Gastrocnemius medialis (tissue), 4 donors: Measurements from ENCODE around the gene SV2B. TPM values are rescaled to one million over a fixed set of nuclear protein-coding genes. Genes with fewer than 3 reads are reported as not detected.

Experiments
- ATAC-seq, 2 donors: fragments of 150-250 bp; one replicate each; pipeline ENCODE4 v1.9.1; 2016
- DNase-seq, 2 donors: peaks; one replicate each; pipeline ENCODE4 v3.0.0-alpha.2; 2019
- H3K27ac ChIP-seq, 4 donors: fragments of 200-600 bp; sonication (generic); 1 replicate in 1 of 4; 2 replicates in 3 of 4; pipeline ENCODE4 v1.5.1; 2016 to 2018; ENCODE audit warnings: mild to moderate bottlenecking in 2 of 4, moderate library complexity in 1 of 4
- H3K27me3 ChIP-seq, 3 donors: fragments of 200-600 bp; sonication (generic) in 2 of 3; 1 replicate in 1 of 3; 2 replicates in 2 of 3; pipeline versions ENCODE4 v1.5.1 to v1.6.0; 2016 to 2019; ENCODE audit warnings: mild to moderate bottlenecking in 1 of 3, moderate library complexity in 1 of 3
- H3K36me3 ChIP-seq, 2 donors: fragments of 200-600 bp; sonication (generic) in 1 of 2; one replicate each; pipeline ENCODE4 v1.5.1; 2017 to 2018
- H3K4me1 ChIP-seq, 2 donors: fragments of 200-600 bp; sonication (generic) in 1 of 2; one replicate each; pipeline ENCODE4 v1.5.1; 2016 to 2017; ENCODE audit warnings: mild to moderate bottlenecking in 2 of 2
- H3K4me3 ChIP-seq, 4 donors: fragments of 200-600 bp; sonication (generic) in 3 of 4; 1 replicate in 1 of 4; 2 replicates in 3 of 4; pipeline ENCODE4 v1.5.1; 2016 to 2019; ENCODE audit warnings: mild to moderate bottlenecking in 2 of 4
- H3K9me3 ChIP-seq, 3 donors: fragments of 200-600 bp; sonication (generic) in 2 of 3; 1 replicate in 1 of 3; 2 replicates in 2 of 3; pipeline ENCODE4 v1.5.1; 2016 to 2019
- CTCF ChIP-seq, 5 experiments: fragments of 450-650 bp in 3 of 5; fragments of 200-600 bp in 2 of 5; sonication (generic) in 2 of 5; IDR thresholded peaks in 4 of 5; conservative IDR thresholded peaks in 1 of 5; 1 replicate in 4 of 5; 2 replicates in 1 of 5; pipeline ENCODE4 v1.5.1; 2016 to 2019; ENCODE audit warnings: antibody characterized with exemption in 5 of 5, mild to moderate bottlenecking in 3 of 5, moderate library complexity in 3 of 5
- POLR2A ChIP-seq, 2 donors: fragments of 450-650 bp; IDR thresholded peaks; one replicate each; pipeline ENCODE4 v1.6.1; 2017; ENCODE audit warnings: antibody characterized with exemption in 2 of 2, mild to moderate bottlenecking in 2 of 2, moderate library complexity in 2 of 2
- in situ Hi-C, 4 donors: fragments of 200-750 bp; cut with MboI; loops; one replicate each; pipeline versions ENCODE4 v1.15.0 to v1.8.0; 2017; ENCODE audit warnings: low sequenced_read_pairs in 4 of 4
- intact Hi-C: fragments of 100-400 bp; cut with DNase I; formaldehyde crosslinking; loops from one replicate; pipeline ENCODE4 v1.15.1; 2023; ENCODE audit warnings: low total_unique reads
- total RNA-seq, 4 donors: library from RNA; depleted of rRNA; stranded (reverse); fragments of >200 nt; gene quantifications; one replicate each; pipeline versions ENCODE4 v1.1.0 to v1.2.3, GENCODE V29; 2016

SV2B gene
- total RNA-seq, 4 donors from 2014 or later, result 0.36 to 0.89 (median 0.67) TPM

- TF ChIP-seq POLR2A (IDR thresholded peaks at IDR 0.05) (no peak), CTCF (IDR thresholded peaks at IDR 0.05 in 4 of 5, conservative IDR thresholded peaks at IDR 0.05 in 1 of 5) (no peak)
- H3K27me3 ChIP-seq, result peaks cover 0 to 2% (median 0%) of the 10 kb centered on the region in 3 donors
- H3K27ac ChIP-seq, result no peak overlapping the region
- ATAC-seq, result no peak
- DNase-seq, result no peak
- H3K4me1 ChIP-seq, result no peaks in the 10 kb centered on the region
- no peaks in the 10 kb centered on the region for H3K36me3 ChIP-seq
- intact Hi-C loops, result no loop called here
- in situ Hi-C loops, result no loop called here
- no peak overlapping the region for H3K4me3 ChIP-seq
- no peaks in the 10 kb centered on the region for H3K9me3 ChIP-seq
Observed at GRCh38 chr15:91186904-91187656, 87.0 kb downstream of the SV2B start.

- H3K4me3 ChIP-seq, result no peak overlapping the region
- no peak overlapping the region for H3K27ac ChIP-seq
- no peaks in the 10 kb centered on the region for H3K36me3 ChIP-seq
- ATAC-seq, result no peak
- in situ Hi-C loops (no loop called here), intact Hi-C loops (no loop called here)
- no peaks in the 10 kb centered on the region for H3K4me1 ChIP-seq
- DNase-seq, result no peak
- no peaks in the 10 kb centered on the region for H3K9me3 ChIP-seq
- no peaks in the 10 kb centered on the region for H3K27me3 ChIP-seq
- TF ChIP-seq CTCF (IDR thresholded peaks at IDR 0.05 in 4 of 5, conservative IDR thresholded peaks at IDR 0.05 in 1 of 5) (no peak), POLR2A (IDR thresholded peaks at IDR 0.05) (no peak)
Observed at GRCh38 chr15:91192285-91192684, 92.2 kb downstream of the SV2B start.

- Histone ChIP-seq H3K4me3 (no peak overlapping the region), H3K4me1 (no peaks in the 10 kb centered on the region), H3K27ac (no peak overlapping the region), H3K36me3 (no peaks in the 10 kb centered on the region), H3K27me3 (no peaks in the 10 kb centered on the region), H3K9me3 (no peaks in the 10 kb centered on the region)
- in situ Hi-C loops, result no loop called here
- no peak for DNase-seq
- TF ChIP-seq POLR2A (IDR thresholded peaks at IDR 0.05) (no peak), CTCF (IDR thresholded peaks at IDR 0.05 in 4 of 5, conservative IDR thresholded peaks at IDR 0.05 in 1 of 5) (no peak)
- intact Hi-C loops, result no loop called here
- ATAC-seq, result no peak
Observed at GRCh38 chr15:91192690-91193377, 92.8 kb downstream of the SV2B start.

GRCh38 chr15:91193378-91193720 lies 93.3 kb downstream of the SV2B start:
- Histone ChIP-seq H3K27me3 (no peaks in the 10 kb centered on the region), H3K27ac (no peak overlapping the region), H3K9me3 (no peaks in the 10 kb centered on the region), H3K4me3 (no peak overlapping the region), H3K36me3 (no peaks in the 10 kb centered on the region), H3K4me1 (no peaks in the 10 kb centered on the region)
- in situ Hi-C loops (no loop called here), intact Hi-C loops (no loop called here)
- TF ChIP-seq POLR2A (IDR thresholded peaks at IDR 0.05) (no peak), CTCF (IDR thresholded peaks at IDR 0.05 in 4 of 5, conservative IDR thresholded peaks at IDR 0.05 in 1 of 5) (no peak)
- ATAC-seq, result no peak
- DNase-seq, result no peak
